Fibroblast of lung (primary cell): Measurements from ENCODE around the gene LUC7L.

ENCODE experiments used
- CTCF ChIP-seq, 2 donors: IDR thresholded peaks in 1 of 2; conservative IDR thresholded peaks in 1 of 2; 1 replicate in 1 of 2; 2 replicates in 1 of 2; pipeline ENCODE4 v1.5.1; 2011 to 2012; ENCODE audit warnings: low read length in 2 of 2, control low read depth in 1 of 2, inconsistent platforms in 1 of 2, low read depth in 1 of 2, mild to moderate bottlenecking in 1 of 2
- EZH2 ChIP-seq: IDR thresholded peaks from 2 replicates; pipeline ENCODE4 v1.5.1; 2012; ENCODE audit warnings: low read length, control low read depth, mild to moderate bottlenecking; ENCODE audit errors: missing control alignments

- TF ChIP-seq CTCF (conservative IDR thresholded peaks at IDR 0.05 in 1 of 2, IDR thresholded peaks at IDR 0.05 in 1 of 2; ENCODE audit: low read depth in 1 of 2, low read length in 2 of 2) (no peak), EZH2 (no peak)
These were observed 84.4 kb downstream of the LUC7L start for GRCh38 chr16:144797-145252.
